ENCODE results near the gene SLC13A3. TPM values are rescaled to one million over a fixed set of nuclear protein-coding genes. Genes with fewer than 3 reads are reported as not detected.

SLC13A3 gene
- total and polyA plus RNA-seq, 2 donors (not counting 3 experiments of a cell fraction or from before 2014, with no cell fraction given), result 0.11 to 0.40 TPM

DNA sequence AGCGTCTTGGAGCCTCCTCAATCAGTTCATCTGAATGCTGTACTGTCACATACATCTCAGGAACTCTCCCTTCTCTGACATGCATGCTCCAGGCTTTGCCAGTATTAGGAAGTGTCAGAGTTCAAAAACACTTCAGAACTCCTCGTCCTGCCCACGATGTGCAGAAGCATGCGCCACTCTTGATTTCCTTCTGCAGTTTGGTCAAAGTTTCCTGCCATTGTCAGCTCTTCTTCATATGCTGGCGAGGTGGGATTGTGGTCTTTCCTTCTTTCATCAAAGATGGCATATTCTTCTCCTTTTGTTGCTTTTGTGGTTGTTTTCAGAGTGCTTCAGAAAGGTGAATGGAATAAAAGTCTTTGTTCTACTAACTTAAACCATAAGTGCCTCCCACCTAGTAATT lies 21.0 kb downstream of the SLC13A3 start:
- DNase-seq (ENCODE audit: low read depth, low spot score) (no peak), FAIRE-seq (no peak)
- intact Hi-C loops (cut with micrococcal nuclease), result no loop called here
- no peaks in the 10 kb centered on the region for H3K27me3 ChIP-seq (ENCODE audit: control insufficient read depth in 2 of 2, insufficient read depth in 2 of 2, low read length in 2 of 2)
- ChIA-PET POLR2A (no interaction called here), CTCF (no interaction called here)
- no peak overlapping the region for H2AFZ ChIP-seq (ENCODE audit: low read depth, low read length)
- H3K9me1 ChIP-seq (replicated peaks; ENCODE audit: control insufficient read depth, extremely low read depth, insufficient read depth, low read length), result no peaks in the 10 kb centered on the region
- H3K4me2 ChIP-seq (ENCODE audit: insufficient read depth, low read length), result no peak overlapping the region
- no peaks in the 10 kb centered on the region for H4K20me1 ChIP-seq (replicated peaks; ENCODE audit: control insufficient read depth, extremely low read depth, insufficient read depth, low read length)
- H3K36me3 ChIP-seq (ENCODE audit: control insufficient read depth in 2 of 2, extremely low read depth in 1 of 2, insufficient read depth in 2 of 2, low read length in 2 of 2), result no peaks in the 10 kb centered on the region
- no peak overlapping the region for H3K27ac ChIP-seq (ENCODE audit: insufficient read depth, low read depth, low read length)
- no peaks in the 10 kb centered on the region for H3K79me2 ChIP-seq (ENCODE audit: control insufficient read depth, insufficient read depth, low read length)
- H3K4me3 ChIP-seq (replicated peaks in 1 of 3; ENCODE audit: insufficient read depth in 1 of 3, low read depth in 1 of 3, low read length in 3 of 3), result no peak overlapping the region
- TF ChIP-seq FOS (IDR thresholded peaks at IDR 0.05; ENCODE audit: borderline replicate concordance, insufficient read depth, low read length) (no peak), JUN (IDR thresholded peaks at IDR 0.05; ENCODE audit: borderline replicate concordance, insufficient read depth, insufficient read length, low read depth) (no peak), POLR2A (IDR thresholded peaks at IDR 0.05; ENCODE audit: low read depth, low read length) (no peak), EZH2 (IDR thresholded peaks at IDR 0.05; ENCODE audit: borderline replicate concordance, low read depth, low read length, severe bottlenecking) (no peak), MYC (IDR thresholded peaks at IDR 0.05; ENCODE audit: low read depth, low read length) (no peak), GATA2 (IDR thresholded peaks at IDR 0.05; ENCODE audit: insufficient read depth, insufficient read length, low read depth, low read length) (no peak), POLR2AphosphoS5 (IDR thresholded peaks at IDR 0.05; ENCODE audit: insufficient read depth, low read depth, low read length) (no peak)
- TF ChIP-seq, protein P1, sequence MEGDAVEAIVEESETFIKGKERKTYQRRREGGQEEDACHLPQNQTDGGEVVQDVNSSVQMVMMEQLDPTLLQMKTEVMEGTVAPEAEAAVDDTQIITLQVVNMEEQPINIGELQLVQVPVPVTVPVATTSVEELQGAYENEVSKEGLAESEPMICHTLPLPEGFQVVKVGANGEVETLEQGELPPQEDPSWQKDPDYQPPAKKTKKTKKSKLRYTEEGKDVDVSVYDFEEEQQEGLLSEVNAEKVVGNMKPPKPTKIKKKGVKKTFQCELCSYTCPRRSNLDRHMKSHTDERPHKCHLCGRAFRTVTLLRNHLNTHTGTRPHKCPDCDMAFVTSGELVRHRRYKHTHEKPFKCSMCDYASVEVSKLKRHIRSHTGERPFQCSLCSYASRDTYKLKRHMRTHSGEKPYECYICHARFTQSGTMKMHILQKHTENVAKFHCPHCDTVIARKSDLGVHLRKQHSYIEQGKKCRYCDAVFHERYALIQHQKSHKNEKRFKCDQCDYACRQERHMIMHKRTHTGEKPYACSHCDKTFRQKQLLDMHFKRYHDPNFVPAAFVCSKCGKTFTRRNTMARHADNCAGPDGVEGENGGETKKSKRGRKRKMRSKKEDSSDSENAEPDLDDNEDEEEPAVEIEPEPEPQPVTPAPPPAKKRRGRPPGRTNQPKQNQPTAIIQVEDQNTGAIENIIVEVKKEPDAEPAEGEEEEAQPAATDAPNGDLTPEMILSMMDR (IDR thresholded peaks at IDR 0.05; ENCODE audit: extremely low read depth in 1 of 2, insufficient read depth in 1 of 2, low read depth in 1 of 2, low read length in 2 of 2), result no peak
- TF ChIP-seq, protein P2, sequence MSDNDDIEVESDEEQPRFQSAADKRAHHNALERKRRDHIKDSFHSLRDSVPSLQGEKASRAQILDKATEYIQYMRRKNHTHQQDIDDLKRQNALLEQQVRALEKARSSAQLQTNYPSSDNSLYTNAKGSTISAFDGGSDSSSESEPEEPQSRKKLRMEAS (IDR thresholded peaks at IDR 0.05; ENCODE audit: insufficient read depth, insufficient read length), result no peak
- BruUV-seq (replicated peaks), result no TSS peak
- no peaks in the 10 kb centered on the region for H3K9me3 ChIP-seq (replicated peaks; ENCODE audit: control insufficient read depth, insufficient read depth, low read length)
- H3K4me1 ChIP-seq (ENCODE audit: control insufficient read depth, extremely low read depth, insufficient read depth, low read length), result no peaks in the 10 kb centered on the region
- no peak overlapping the region for H3K9ac ChIP-seq (replicated peaks; ENCODE audit: extremely low read depth, insufficient read depth, low read length)
- dilution Hi-C loops (cut with MboI; ENCODE audit: extremely low pct_ligation_motif_present, low sequenced_read_pairs), result no loop called here
